Naive thymus-derived CD4-positive, alpha-beta T cell (primary cell): ENCODE data around the gene SLA2. TPM values are rescaled to one million over a fixed set of nuclear protein-coding genes. Genes with fewer than 3 reads are reported as not detected.

Source experiments
- ATAC-seq: fragments of 150-1000 bp; cut with Tn5 transposase; 2 replicates; pipeline ENCODE4 v1.10.0; 2021; ENCODE audit warnings: mild to moderate bottlenecking, moderate library complexity
- CTCF ChIA-PET: fragments of 350-600 bp; sonication (Branson Sonifier 250); formaldehyde crosslinking; loops from one replicate; lab custom pipeline; 2021; ENCODE audit warnings: antibody characterized with exemption; lab: Charles Lee
- POLR2A ChIA-PET: fragments of 350-600 bp; sonication (Branson Sonifier 250); formaldehyde crosslinking; loops from one replicate; lab custom pipeline; 2021; ENCODE audit warnings: antibody characterized with exemption, inconsistent platforms; lab: Charles Lee
- DNase-seq, 9 donors: peaks; one replicate each; pipeline versions ENCODE4 v3.0.0 to v3.0.0-alpha.2; 2020 to 2022; ENCODE audit warnings: mixed read lengths in 1 of 9
- H3K27ac ChIP-seq: one replicate; pipeline ENCODE4 v1.7.0; 2013; ENCODE audit warnings: mild to moderate bottlenecking, low read depth, low read length, moderate library complexity
- H3K27me3 ChIP-seq, 2 donors: one replicate each; pipeline ENCODE4 v1.7.0; 2013; ENCODE audit warnings: low read length in 2 of 2, mild to moderate bottlenecking in 2 of 2, moderate library complexity in 2 of 2; ENCODE audit not compliant: control insufficient read depth in 2 of 2, insufficient read depth in 2 of 2
- H3K36me3 ChIP-seq, 3 experiments: 1 replicate in 2 of 3; 2 replicates in 1 of 3; pipeline ENCODE4 v1.7.0; 2013; ENCODE audit warnings: low read length in 3 of 3, mild to moderate bottlenecking in 3 of 3, moderate library complexity in 1 of 3; ENCODE audit not compliant: insufficient read depth in 3 of 3, control insufficient read depth in 2 of 3
- H3K4me1 ChIP-seq, 2 donors: one replicate each; pipeline ENCODE4 v1.7.0; 2013; ENCODE audit warnings: low read length in 2 of 2, mild to moderate bottlenecking in 2 of 2, moderate library complexity in 1 of 2; ENCODE audit not compliant: control insufficient read depth in 2 of 2, insufficient read depth in 2 of 2
- H3K4me3 ChIP-seq: 2 replicates; pipeline ENCODE4 v1.7.0; 2013; ENCODE audit warnings: mild to moderate bottlenecking, low read length
- H3K9me3 ChIP-seq, 3 experiments: 1 replicate in 2 of 3; 2 replicates in 1 of 3; pipeline ENCODE4 v1.7.0; 2013; ENCODE audit warnings: low read length in 3 of 3; ENCODE audit not compliant: control insufficient read depth in 2 of 3
- H3K27ac Mint-ChIP-seq, 9 donors: one replicate each; pipeline ENCODE4 v1.8.0; 2020 to 2022; ENCODE audit warnings: mixed read lengths in 9 of 9, mild to moderate bottlenecking in 8 of 9, moderate library complexity in 5 of 9, inconsistent platforms in 2 of 9
- H3K27me3 Mint-ChIP-seq, 5 donors: one replicate each; pipeline ENCODE4 v1.8.0; 2021 to 2022; ENCODE audit warnings: mixed read lengths in 5 of 5, mild to moderate bottlenecking in 1 of 5
- H3K36me3 Mint-ChIP-seq, 5 donors: one replicate each; pipeline ENCODE4 v1.8.0; 2020 to 2022; ENCODE audit warnings: mixed read lengths in 5 of 5, mild to moderate bottlenecking in 3 of 5, inconsistent platforms in 1 of 5
- H3K4me1 Mint-ChIP-seq, 7 donors: one replicate each; pipeline ENCODE4 v1.8.0; 2020 to 2022; ENCODE audit warnings: mixed read lengths in 7 of 7, mild to moderate bottlenecking in 3 of 7, inconsistent platforms in 1 of 7
- H3K4me3 Mint-ChIP-seq, 10 donors: one replicate each; pipeline ENCODE4 v1.8.0; 2020 to 2022; ENCODE audit warnings: mild to moderate bottlenecking in 10 of 10, mixed read lengths in 10 of 10, moderate library complexity in 6 of 10, inconsistent platforms in 2 of 10
- H3K9me3 Mint-ChIP-seq, 11 donors: one replicate each; pipeline ENCODE4 v1.8.0; 2020 to 2022; ENCODE audit warnings: mixed read lengths in 11 of 11, mild to moderate bottlenecking in 4 of 11, inconsistent platforms in 1 of 11, moderate library complexity in 1 of 11
- intact Hi-C, 2 donors: fragments of 100-400 bp; cut with micrococcal nuclease; formaldehyde crosslinking; loops; one replicate each; pipeline ENCODE4 v1.15.1; 2023
- polyA plus RNA-seq, 2 donors: library from polyadenylated mRNA; unstranded; fragments of 300-500 nt; fragmentation: Illumina TruSeq; gene quantifications; one replicate each; pipeline ENCODE4 v1.2.3, GENCODE V29; 2021
- total RNA-seq, 6 experiments: library from RNA in 5 of 6; stranded (reverse) in 5 of 6; gene quantifications; 1 replicate in 5 of 6; 2 replicates in 1 of 6; pipeline ENCODE4 v1.2.3 and lab custom pipeline; 2021 to 2026

SLA2 gene
- total and polyA plus RNA-seq, 7 experiments from 2014 or later, result 11.0 to 80.7 (median 29.2) TPM

DNA sequence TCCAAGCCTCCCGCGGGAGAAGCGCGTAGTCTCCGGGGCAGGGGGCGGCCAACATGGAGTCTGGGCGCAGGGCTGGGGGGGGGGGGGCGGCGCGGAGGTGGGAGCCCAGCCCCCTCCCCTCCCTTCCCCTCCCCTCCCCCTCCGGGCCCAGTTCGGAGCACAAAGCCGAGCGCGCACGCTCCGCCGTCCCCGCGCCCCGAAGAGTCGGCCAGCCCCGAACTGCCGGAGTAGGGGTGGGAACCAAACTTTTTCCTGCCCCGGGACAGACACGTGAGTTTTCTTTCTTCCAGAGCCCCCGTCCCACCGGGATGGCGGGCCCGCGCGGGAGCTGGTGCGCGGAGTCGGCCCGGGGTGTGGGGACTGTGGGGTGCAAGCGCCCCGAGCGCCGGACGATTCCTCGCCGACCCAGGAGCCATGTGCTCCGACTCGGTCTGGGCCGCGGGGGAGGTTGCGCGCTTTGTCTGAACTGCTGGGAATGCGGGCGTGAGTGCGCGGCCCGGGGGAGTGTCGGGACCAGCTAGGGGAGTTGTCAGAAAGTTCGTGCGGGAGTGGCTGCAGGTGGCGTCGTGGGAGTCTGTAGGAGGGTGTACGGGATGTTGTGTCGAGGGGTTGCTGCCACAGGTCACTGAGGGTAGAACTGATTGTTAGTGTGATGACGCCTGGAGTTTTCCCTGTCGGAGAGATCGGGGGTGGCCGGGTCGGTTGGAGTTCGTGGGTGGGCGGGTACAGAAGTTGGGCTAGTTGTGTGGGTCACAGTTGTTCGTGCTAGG is 71.4 kb downstream of the SLA2 start:
- ATAC-seq (peak; percentile 9), DNase-seq (peak; percentile 34 to 68 (median 61))
- intact Hi-C loops, result loop anchor here (1.0 to 10.0 kb wide), 3 partner anchors 8 to 1480 kb away; partner anchors contain the start of gene TRPC4AP (in 1 of the 2)
- Mint-ChIP-seq H3K9me3 (peaks cover 0 to 6% (median 0%) of the 10 kb centered on the region in 11 donors), H3K27ac (peak overlapping the region; percentile 80 to 99 (median 95)), H3K4me3 (peak overlapping the region; percentile 88 to 97 (median 90)), H3K4me1 (peaks cover 27 to 50% (median 40%) of the 10 kb centered on the region in 7 donors), H3K36me3 (peaks cover 0 to 17% (median 0%) of the 10 kb centered on the region in 5 donors), H3K27me3 (no peaks in the 10 kb centered on the region)
- ChIA-PET POLR2A (interaction anchor here (0.6 to 9.3 kb wide), 7 partner anchors 9 to 617 kb away, joined by 3 to 123 read pairs (median 7); partner anchors contain the start of gene RAB5IF), CTCF (interaction anchor here (0.7 to 3.2 kb wide), 5 partner anchors 14 to 30 kb away, joined by 3 to 24 read pairs (median 4); partner anchors contain the start of gene RAB5IF)
- Histone ChIP-seq H3K27me3 (no peaks in the 10 kb centered on the region), H3K4me3 (peak overlapping the region; percentile 70), H3K9me3 (no peaks in the 10 kb centered on the region), H3K27ac (peak overlapping the region; percentile 100), H3K36me3 (peaks cover 0 to 17% (median 0%) of the 10 kb centered on the region in 3 experiments), H3K4me1 (peaks cover 13 to 34% of the 10 kb centered on the region in 2 donors)

DNA sequence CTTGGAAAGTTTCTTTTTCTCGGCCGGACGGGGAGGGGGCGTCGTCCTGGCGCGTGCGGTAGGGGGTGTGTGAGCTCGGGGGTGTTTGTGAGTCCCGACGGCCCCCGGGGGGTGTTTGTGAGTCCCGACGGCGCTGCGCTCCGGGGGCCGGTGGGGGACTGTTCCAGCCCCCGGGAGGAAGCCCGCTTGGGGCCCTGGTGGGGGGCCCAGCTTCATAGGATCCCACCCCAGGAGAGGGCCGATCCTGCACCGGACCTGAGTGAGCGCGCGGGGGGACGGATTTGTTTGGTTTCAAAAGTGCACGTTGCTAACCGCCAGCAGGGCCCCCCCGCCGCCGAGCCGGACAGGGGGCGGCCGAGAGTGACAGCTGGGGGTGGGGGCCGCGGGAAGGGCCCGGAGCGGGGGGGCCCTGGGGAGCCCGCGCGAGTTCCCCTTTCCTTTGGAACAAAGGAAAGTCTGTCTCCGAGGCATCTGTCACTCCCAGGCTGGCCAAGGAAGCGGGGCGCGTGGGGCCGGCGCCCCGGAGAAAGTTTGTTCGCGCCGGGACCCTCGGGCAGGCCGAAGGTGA is 72.1 kb downstream of the SLA2 start:
- Mint-ChIP-seq H3K4me1 (peaks cover 27 to 50% (median 40%) of the 10 kb centered on the region in 7 donors), H3K27me3 (no peaks in the 10 kb centered on the region), H3K4me3 (peak overlapping the region; percentile 48 to 97 (median 90)), H3K9me3 (peaks cover 0 to 6% (median 0%) of the 10 kb centered on the region in 11 donors), H3K36me3 (peaks cover 0 to 16% (median 0%) of the 10 kb centered on the region in 5 donors), H3K27ac (peak overlapping the region in 6 of 9 donors; percentile 49 to 99 (median 84))
- Histone ChIP-seq H3K27me3 (no peaks in the 10 kb centered on the region), H3K36me3 (peaks cover 0 to 10% (median 0%) of the 10 kb centered on the region in 3 experiments), H3K9me3 (no peaks in the 10 kb centered on the region), H3K27ac (peak overlapping the region; percentile 100), H3K4me3 (peak overlapping the region; percentile 70), H3K4me1 (peaks cover 13 to 34% of the 10 kb centered on the region in 2 donors)
- ChIA-PET CTCF (interaction anchor here (1.0 to 3.2 kb wide), 2 partner anchors 20 to 31 kb away, joined by 3 to 24 read pairs; partner anchors contain the start of gene RAB5IF), POLR2A (interaction anchor here (1.0 to 9.3 kb wide), 6 partner anchors 9 to 82 kb away, joined by 3 to 123 read pairs (median 10); partner anchors contain the start of gene RAB5IF)
- DNase-seq (peak in 6 of 9 donors; percentile 28 to 55 (median 40)), ATAC-seq (peak; percentile 3)
- intact Hi-C loops, result loop anchor here (1.0 to 10.0 kb wide), 11 partner anchors 8 to 1479 kb away; partner anchors contain the start of genes RAB5IF (in 2 of the 2), SLA2 (in 1 of the 2) and TRPC4AP (in 1 of the 2)

DNA sequence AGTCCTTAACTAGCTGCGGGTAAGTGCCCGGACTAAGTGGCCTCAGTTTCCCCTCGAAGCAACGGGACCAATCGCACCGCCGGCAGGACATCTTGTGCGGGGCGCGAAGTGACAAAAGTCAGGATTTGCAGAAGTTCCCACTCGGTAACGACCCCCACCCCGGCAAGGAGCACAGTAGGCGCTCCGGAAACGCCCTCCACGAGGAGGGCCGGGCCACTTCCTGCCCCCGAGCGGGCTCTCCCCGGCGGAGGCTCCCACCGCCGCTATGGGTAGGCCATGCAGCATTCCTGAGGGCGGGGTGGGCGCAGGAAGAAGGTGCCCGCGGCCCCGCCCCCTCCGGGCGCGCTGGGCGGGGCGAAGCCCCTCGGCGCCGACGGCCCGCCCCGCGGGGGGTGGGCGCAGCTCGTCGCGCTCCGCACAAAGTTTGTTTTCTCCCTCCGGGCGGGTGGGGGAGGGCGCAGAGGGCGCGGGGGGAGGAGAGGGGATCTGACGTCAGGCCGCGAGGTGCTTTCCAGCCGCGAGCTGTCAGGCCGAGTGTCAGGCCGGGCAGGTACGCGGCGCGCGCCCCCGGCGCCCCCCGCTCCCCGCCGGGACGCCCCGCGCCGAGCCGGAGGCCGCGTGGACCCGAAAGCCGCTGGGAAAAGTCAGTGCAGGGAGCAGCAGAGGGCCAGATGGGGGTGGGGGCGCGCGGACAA is 72.7 kb downstream of the SLA2 start, which contains the start of gene TGIF2:
Gene TGIF2, plus strand, starts transcription at position 495 of the 695 bp plus-strand sequence. CDS start 5,178 bp downstream, outside the sequence.
- H3K36me3 ChIP-seq, result peaks cover 0 to 6% (median 0%) of the 10 kb centered on the region in 3 experiments
- peaks cover 0 to 14% (median 0%) of the 10 kb centered on the region in 5 donors for H3K36me3 Mint-ChIP-seq
- H3K27ac ChIP-seq, result peak within 1 kb of the TSS; percentile 100
- peak; percentile 84 for ATAC-seq
- intact Hi-C loops, result loop anchor here (1.0 to 10.0 kb wide), 9 partner anchors 17 to 1478 kb away; partner anchors contain the start of genes RAB5IF (in 2 of the 2), SLA2 (in 1 of the 2) and TRPC4AP (in 1 of the 2)
- peaks cover 27 to 49% (median 40%) of the 10 kb centered on the region in 7 donors for H3K4me1 Mint-ChIP-seq
- peak; percentile 86 to 93 (median 91) for DNase-seq
- peak within 1 kb of the TSS; percentile 70 for H3K4me3 ChIP-seq
- H3K9me3 ChIP-seq, result no peaks in the 10 kb centered on the region
- peak within 1 kb of the TSS; percentile 88 to 97 (median 92) for H3K4me3 Mint-ChIP-seq
- CTCF ChIA-PET, result interaction anchor here (0.7 to 1.0 kb wide), 2 partner anchors 24 to 32 kb away, joined by 3 to 4 read pairs; no protein-coding TSS in a partner anchor
- H3K4me1 ChIP-seq, result peaks cover 13 to 34% of the 10 kb centered on the region in 2 donors
- H3K27ac Mint-ChIP-seq, result peak within 1 kb of the TSS; percentile 96 to 100 (median 99)
- peaks cover 0 to 6% (median 0%) of the 10 kb centered on the region in 11 donors for H3K9me3 Mint-ChIP-seq
- POLR2A ChIA-PET, result interaction anchor here (0.6 to 9.3 kb wide), 9 partner anchors 10 to 402 kb away, joined by 3 to 123 read pairs (median 7); partner anchors contain the start of gene RAB5IF
- no peaks in the 10 kb centered on the region for H3K27me3 Mint-ChIP-seq
- H3K27me3 ChIP-seq, result no peaks in the 10 kb centered on the region

DNA sequence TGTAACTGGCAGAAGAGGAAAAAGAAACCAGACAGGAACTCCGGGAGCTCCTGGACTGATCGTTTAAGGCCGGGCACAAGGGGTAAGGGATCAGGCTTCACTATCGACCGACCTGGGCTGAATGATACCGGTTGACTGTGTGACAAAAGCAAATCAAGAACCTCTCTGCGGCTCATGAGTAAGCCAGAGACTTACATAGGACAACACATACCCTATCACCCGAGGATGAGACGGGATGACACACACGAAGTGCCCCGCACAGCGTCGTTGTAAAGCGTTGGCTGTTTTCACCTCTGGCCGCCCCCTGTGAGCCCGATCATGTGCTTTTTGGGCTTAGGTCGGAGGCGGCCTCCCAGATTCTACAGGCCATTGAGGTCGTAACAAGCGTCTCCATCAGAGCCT is 73.3 kb downstream of the SLA2 start:
- intact Hi-C loops, result loop anchor here (1.0 to 10.0 kb wide), 10 partner anchors 16 to 1478 kb away; partner anchors contain the start of genes RAB5IF (in 2 of the 2), AAR2 (in 1 of the 2), SLA2 (in 1 of the 2) and TRPC4AP (in 1 of the 2)
- Mint-ChIP-seq H3K36me3 (peaks cover 0 to 14% (median 0%) of the 10 kb centered on the region in 5 donors), H3K27me3 (no peaks in the 10 kb centered on the region), H3K4me3 (peak overlapping the region; percentile 79 to 96 (median 90)), H3K27ac (peak overlapping the region; percentile 96 to 100 (median 99)), H3K9me3 (peaks cover 0 to 6% (median 0%) of the 10 kb centered on the region in 11 donors), H3K4me1 (peaks cover 27 to 44% (median 40%) of the 10 kb centered on the region in 7 donors)
- ChIA-PET POLR2A (interaction anchor here (0.7 to 9.3 kb wide), 9 partner anchors 10 to 198 kb away, joined by 3 to 123 read pairs (median 6); partner anchors contain the start of gene RAB5IF), CTCF (interaction anchor here (0.7 to 1.0 kb wide), 3 partner anchors 15 to 32 kb away, joined by 3 to 5 read pairs (median 4); no protein-coding TSS in a partner anchor)
- ATAC-seq (peak; percentile 65), DNase-seq (peak in 7 of 9 donors; percentile 61 to 82 (median 72))
- Histone ChIP-seq H3K9me3 (no peaks in the 10 kb centered on the region), H3K4me1 (peaks cover 13 to 34% of the 10 kb centered on the region in 2 donors), H3K36me3 (peaks cover 0 to 6% (median 0%) of the 10 kb centered on the region in 3 experiments), H3K27ac (peak overlapping the region; percentile 100), H3K4me3 (peak overlapping the region; percentile 52), H3K27me3 (no peaks in the 10 kb centered on the region)
